ENCODE results near the gene MCM7. TPM values are rescaled to one million over a fixed set of nuclear protein-coding genes. Genes with fewer than 3 reads are reported as not detected.

The MCM7 gene
- total and polyA plus RNA-seq, 2 of the 4 experiments (the other 2 are of a cell fraction) = 104 to 137 TPM

GRCh38 chr7:100063376-100063775, 37.8 kb downstream of the MCM7 start:
- dilution Hi-C loops (cut with HindIII; ENCODE audit: low sequenced_read_pairs, unreplicated experiment) = no loop called here
- no peak overlapping the region for H2BK15ac ChIP-seq (ENCODE audit: low read depth, low read length)
- CTCF ChIA-PET = interaction anchor here (1.8 kb wide), 1 partner anchor 11 kb away, joined by 5 read pairs; no protein-coding TSS in a partner anchor

More at GRCh38 chr7:100063376-100063775, 37.8 kb downstream of the MCM7 start:
- in situ Hi-C loops (cut with MboI; ENCODE audit: low sequenced_read_pairs) (no loop called here), intact Hi-C loops (cut with micrococcal nuclease) (no loop called here)
- Histone ChIP-seq H3K4me2 (ENCODE audit: low read depth, low read length) (no peak overlapping the region), H2BK20ac (ENCODE audit: low read depth, low read length) (no peak overlapping the region), H2AFZ (replicated peaks; ENCODE audit: low read length, poor library complexity) (no peak overlapping the region), H3K4me1 (ENCODE audit: control insufficient read depth, insufficient read depth, low read length) (peaks cover 2% of the 10 kb centered on the region; the same call in 1 of the 2 replicates), H4K5ac (ENCODE audit: low read depth, low read length) (no peak overlapping the region), H2BK5ac (ENCODE audit: low read depth, low read length, poor library complexity, severe bottlenecking) (no peak overlapping the region), H3K27me3 (ENCODE audit: control insufficient read depth, insufficient read depth, low read length) (no peaks in the 10 kb centered on the region), H3K9ac (ENCODE audit: low read depth, low read length) (no peak overlapping the region), H3K4me3 (ENCODE audit: insufficient read depth, low read depth, low read length) (no peak overlapping the region), H3K9me1 (ENCODE audit: insufficient read depth, low read length) (0 out of 2 replicates have a peak, but pooled peaks cover 3% of the 10 kb centered on the region), H3K23ac (ENCODE audit: low read depth, low read length) (no peak overlapping the region), H2BK120ac (ENCODE audit: low read depth, low read length) (no peak overlapping the region), H3K4ac (ENCODE audit: low read depth, low read length) (no peak overlapping the region), H2AK5ac (ENCODE audit: low read depth, low read length) (no peak overlapping the region), H3K9me3 (ENCODE audit: control insufficient read depth, insufficient read depth, low read length) (peaks cover 4% of the 10 kb centered on the region), H2AK9ac (replicated peaks; ENCODE audit: low read depth, low read length, poor library complexity) (no peak overlapping the region), H4K20me1 (ENCODE audit: insufficient read depth, low read length) (no peaks in the 10 kb centered on the region), H3K14ac (replicated peaks; ENCODE audit: low read depth, low read length) (no peak overlapping the region), H4K8ac (ENCODE audit: low read depth in 2 of 2, low read length in 2 of 2) (no peak overlapping the region), H3K27ac (ENCODE audit: insufficient read depth, low read length) (no peak overlapping the region), H3K56ac (ENCODE audit: extremely low read depth, insufficient read depth, low read length) (no peak overlapping the region), H3K18ac (ENCODE audit: low read depth, low read length) (no peak overlapping the region), H3K79me1 (ENCODE audit: low read depth in 1 of 2, low read length in 2 of 2) (peaks cover 4 to 5% of the 10 kb centered on the region in 2 experiments; a peak in 2 of 4 replicates), H3K36me3 (ENCODE audit: control insufficient read depth, insufficient read depth, low read length) (peaks cover 39% of the 10 kb centered on the region), H4K91ac (ENCODE audit: insufficient read depth, low read depth, low read length) (no peak overlapping the region)
- TF ChIP-seq CTCF (conservative IDR thresholded peaks at IDR 0.05; ENCODE audit: low read depth, low read length) (no peak), NFE2L2 (IDR thresholded peaks at IDR 0.05; ENCODE audit: low read depth, low read length) (no peak), SMC3 (IDR thresholded peaks at IDR 0.05; ENCODE audit: low read depth, low read length) (no peak), RFX5 (IDR thresholded peaks at IDR 0.05; ENCODE audit: low read depth, low read length) (no peak), BHLHE40 (IDR thresholded peaks at IDR 0.05; ENCODE audit: low read depth, low read length) (no peak), MXI1 (IDR thresholded peaks at IDR 0.05; ENCODE audit: borderline replicate concordance, low read depth, low read length) (no peak), FOS (IDR thresholded peaks at IDR 0.05; ENCODE audit: low read depth, low read length) (no peak), POLR2A (IDR thresholded peaks at IDR 0.05; ENCODE audit: low read depth, low read length) (no peak), ELK1 (IDR thresholded peaks at IDR 0.05; ENCODE audit: borderline replicate concordance, low read depth, low read length) (no peak), USF2 (IDR thresholded peaks at IDR 0.05; ENCODE audit: low read depth, low read length) (no peak), RCOR1 (IDR thresholded peaks at IDR 0.05; ENCODE audit: insufficient replicate concordance, low read length) (no peak), MAZ (IDR thresholded peaks at IDR 0.05; ENCODE audit: borderline replicate concordance, low read depth, low read length) (no peak), CEBPB (IDR thresholded peaks at IDR 0.05; ENCODE audit: low read depth, low read length) (no peak), MAFK (IDR thresholded peaks at IDR 0.05; ENCODE audit: low read depth, low read length) (no peak), RAD21 (IDR thresholded peaks at IDR 0.05; ENCODE audit: low read length) (no peak)
- no CpG with 5 or more reads among the region's 4 CpGs for WGBS, 2 experiments (ENCODE audit: extremely low coverage in 2 of 2, insufficient read length in 1 of 2)
- DNase-seq (no peak), ATAC-seq (ENCODE audit: low read depth) (no peak)
- POLR2A ChIA-PET (ENCODE audit: unreplicated experiment) = interaction anchor here (0.7 kb wide), 1 partner anchor 659 kb away, joined by 3 read pairs; no protein-coding TSS in a partner anchor
- BruUV-seq (replicated peaks) = no TSS peak
